ENCODE measurements around the gene MPRIP. TPM values are rescaled to one million over a fixed set of nuclear protein-coding genes. Genes with fewer than 3 reads are reported as not detected.

MPRIP gene
- total and polyA plus RNA-seq, 2 donors (not counting 3 experiments of a cell fraction or from before 2014, with no cell fraction given): 94.6 to 246 TPM

GRCh38 chr17:17032131-17032692, 10.0 kb upstream of the MPRIP start:
- H3K36me3 ChIP-seq (ENCODE audit: control insufficient read depth in 2 of 2, extremely low read depth in 1 of 2, insufficient read depth in 2 of 2, low read length in 2 of 2): no peaks in the 10 kb centered on the region
- no TSS peak for BruUV-seq (replicated peaks)
- TF ChIP-seq MAX (IDR thresholded peaks at IDR 0.05; ENCODE audit: insufficient read depth, insufficient read length): no peak
- TF ChIP-seq EZH2 (IDR thresholded peaks at IDR 0.05; ENCODE audit: borderline replicate concordance, low read depth, low read length, severe bottlenecking): no peak
- no peak for TF ChIP-seq JUN (IDR thresholded peaks at IDR 0.05; ENCODE audit: borderline replicate concordance, insufficient read depth, insufficient read length, low read depth)
- TF ChIP-seq FOS (IDR thresholded peaks at IDR 0.05; ENCODE audit: borderline replicate concordance, insufficient read depth, low read length): no peak
- TF ChIP-seq GATA2 (IDR thresholded peaks at IDR 0.05; ENCODE audit: insufficient read depth, insufficient read length, low read depth, low read length): no peak
- TF ChIP-seq POLR2AphosphoS5 (IDR thresholded peaks at IDR 0.05; ENCODE audit: insufficient read depth, low read depth, low read length): peak; percentile 45
- TF ChIP-seq MYC (IDR thresholded peaks at IDR 0.05; ENCODE audit: low read depth, low read length): no peak
- H3K4me1 ChIP-seq (ENCODE audit: control insufficient read depth, extremely low read depth, insufficient read depth, low read length): peaks cover 27% of the 10 kb centered on the region
- ChIA-PET CTCF (interaction anchor here (1.1 to 1.4 kb wide), 2 partner anchors 41 to 109 kb away, joined by 3 read pairs; no protein-coding TSS in a partner anchor), POLR2A (interaction anchor here (0.5 kb wide), 1 partner anchor 62 kb away, joined by 3 read pairs; no protein-coding TSS in a partner anchor)
- no peaks in the 10 kb centered on the region for H3K9me1 ChIP-seq (replicated peaks; ENCODE audit: control insufficient read depth, extremely low read depth, insufficient read depth, low read length)
- peak; percentile 61 for DNase-seq (ENCODE audit: low read depth, low spot score)
- H3K27ac ChIP-seq (ENCODE audit: insufficient read depth, low read depth, low read length): peak overlapping the region; percentile 23
- intact Hi-C loops (cut with micrococcal nuclease): loop anchor here (1.0 kb wide), 1 partner anchor 10 kb away; the partner anchor contains the start of gene MPRIP
- H3K27me3 ChIP-seq (ENCODE audit: control insufficient read depth in 2 of 2, insufficient read depth in 2 of 2, low read length in 2 of 2): no peaks in the 10 kb centered on the region
- peak overlapping the region; percentile 41 for H2AFZ ChIP-seq (ENCODE audit: low read depth, low read length)
- no peaks in the 10 kb centered on the region for H4K20me1 ChIP-seq (replicated peaks; ENCODE audit: control insufficient read depth, extremely low read depth, insufficient read depth, low read length)
- H3K9me3 ChIP-seq (replicated peaks; ENCODE audit: control insufficient read depth, insufficient read depth, low read length): no peaks in the 10 kb centered on the region
- no peaks in the 10 kb centered on the region for H3K79me2 ChIP-seq (ENCODE audit: control insufficient read depth, insufficient read depth, low read length)
- H3K4me3 ChIP-seq (replicated peaks in 1 of 3; ENCODE audit: insufficient read depth in 1 of 3, low read depth in 1 of 3, low read length in 3 of 3): no peak overlapping the region
- no peak overlapping the region for H3K4me2 ChIP-seq (ENCODE audit: insufficient read depth, low read length)
- peak; percentile 88 for FAIRE-seq
- H3K9ac ChIP-seq (replicated peaks; ENCODE audit: extremely low read depth, insufficient read depth, low read length): no peak overlapping the region
- dilution Hi-C loops (cut with MboI; ENCODE audit: extremely low pct_ligation_motif_present, low sequenced_read_pairs): no loop called here

All from endothelial cell of umbilical vein (primary cell).